Activated CD4-positive, alpha-beta T cell treated with anti-CD3 and anti-CD28 coated beads for 4 hours (primary cell): ENCODE data around the gene CNTNAP5.

ENCODE experiments used
- DNase-seq, 2 donors: peaks; one replicate each; pipeline ENCODE4 v3.0.0-alpha.2; 2020

CNTNAP5 gene

DNA sequence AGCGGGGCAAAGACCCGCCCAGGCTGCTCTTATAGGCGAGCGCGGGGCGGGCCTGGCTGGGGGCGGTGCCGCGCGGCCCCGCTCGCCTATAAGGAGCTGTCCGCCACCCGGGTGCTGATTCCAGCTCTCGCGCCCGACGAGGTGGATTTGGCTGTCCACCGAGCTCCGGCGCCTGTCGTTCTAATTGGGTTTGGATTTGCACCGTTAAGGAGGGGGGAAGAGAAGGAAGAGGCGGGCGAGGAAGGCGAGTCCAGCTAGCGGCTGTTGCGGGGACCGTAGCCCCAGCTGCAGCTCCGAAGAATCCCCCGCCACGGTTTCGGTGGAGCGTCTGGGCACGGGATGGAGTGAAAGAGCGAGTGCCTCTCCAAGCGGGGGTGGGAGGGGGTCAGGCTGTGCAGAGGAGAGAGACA, at the start of gene CNTNAP5:
CNTNAP5 (plus strand) TSS at position 117 of the 410 bp plus-strand sequence. CDS start 364 bp downstream, outside the sequence.
- no peak for DNase-seq

- no peak for DNase-seq
Measured at GRCh38 chr2:123976054-123976648, 48.9 kb upstream of the CNTNAP5 start.

DNA sequence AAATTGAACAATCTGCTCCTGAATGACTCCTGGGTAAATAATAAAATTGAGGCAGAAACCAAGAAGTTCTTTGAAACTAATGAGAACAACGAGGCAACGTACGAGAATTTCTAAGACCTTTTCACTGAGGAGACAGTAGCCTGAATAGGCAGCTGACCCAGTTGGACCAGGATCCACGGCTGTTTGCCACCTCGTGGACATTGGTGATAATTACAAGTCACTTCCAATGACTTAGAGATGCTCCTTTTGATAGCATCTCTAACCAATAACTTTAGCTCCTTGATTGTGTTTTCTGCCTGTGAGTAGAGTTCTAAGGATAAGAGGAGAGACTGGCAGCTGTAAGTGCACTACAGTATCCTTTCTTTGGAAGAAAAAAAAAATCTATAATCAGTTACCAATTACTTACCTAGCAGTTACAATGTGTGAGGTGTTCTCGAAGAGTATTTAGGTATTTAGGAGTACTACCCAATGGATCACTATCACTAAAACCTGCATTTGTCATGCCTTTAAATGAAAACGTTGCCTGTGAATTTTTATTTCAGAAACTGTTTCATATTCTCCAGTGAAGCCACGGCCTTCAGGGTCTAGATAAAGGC, 31.3 kb upstream of the CNTNAP5 start:
- DNase-seq = no peak

DNA sequence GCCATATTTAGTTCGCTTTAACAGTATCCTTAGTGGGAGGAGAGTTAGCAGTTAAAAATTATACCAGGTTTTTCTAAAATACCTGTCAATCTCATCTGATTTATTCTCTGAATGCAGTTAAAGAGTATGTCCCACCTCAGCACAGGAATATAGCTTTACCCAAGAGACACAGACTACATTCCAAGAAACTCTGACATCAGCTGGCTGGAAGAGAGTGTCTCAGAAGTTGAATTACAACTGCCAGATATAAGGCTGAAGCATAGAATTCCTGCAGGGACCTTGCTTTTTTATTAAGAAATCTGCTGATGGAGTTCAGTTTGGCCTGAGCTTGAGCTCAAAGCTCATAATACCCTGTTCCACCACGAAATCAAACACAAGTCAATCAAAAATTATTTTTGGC, 25.4 kb upstream of the CNTNAP5 start:
- DNase-seq = no peak

DNA sequence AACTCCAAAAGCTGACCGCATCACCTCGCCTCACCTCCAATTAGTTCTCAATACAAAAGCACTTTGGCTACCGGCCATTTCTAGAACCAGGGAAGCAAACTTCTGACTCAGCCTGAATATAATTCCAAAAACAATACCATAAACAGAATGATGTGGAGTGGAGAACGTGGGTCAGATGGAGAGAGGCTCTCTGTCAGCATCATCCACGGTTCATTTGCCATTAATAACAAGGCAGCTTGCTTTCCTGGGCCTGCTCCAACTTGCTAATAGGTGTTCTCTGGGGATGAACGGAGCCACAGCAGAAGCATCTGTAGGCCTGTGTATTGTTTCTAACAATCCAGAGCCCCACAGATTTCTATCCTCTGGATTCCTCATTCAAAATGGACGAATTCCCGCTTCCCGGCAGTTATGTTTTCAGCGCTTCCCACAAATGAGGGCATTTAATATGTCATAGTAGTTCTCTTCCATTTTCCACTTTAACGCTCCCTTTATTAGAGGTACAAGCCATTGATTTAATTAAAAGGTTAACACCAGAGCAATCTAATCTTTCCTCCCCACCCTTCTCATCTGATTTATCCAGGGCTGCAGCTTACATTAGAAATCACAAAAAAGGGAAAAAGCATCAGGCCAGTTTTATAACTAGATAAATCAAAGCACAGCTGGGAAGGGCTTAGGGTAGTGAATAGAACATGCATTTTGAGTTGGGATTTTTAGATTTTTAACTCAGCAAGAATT, 23.2 kb upstream of the CNTNAP5 start:
- DNase-seq = no peak

DNA sequence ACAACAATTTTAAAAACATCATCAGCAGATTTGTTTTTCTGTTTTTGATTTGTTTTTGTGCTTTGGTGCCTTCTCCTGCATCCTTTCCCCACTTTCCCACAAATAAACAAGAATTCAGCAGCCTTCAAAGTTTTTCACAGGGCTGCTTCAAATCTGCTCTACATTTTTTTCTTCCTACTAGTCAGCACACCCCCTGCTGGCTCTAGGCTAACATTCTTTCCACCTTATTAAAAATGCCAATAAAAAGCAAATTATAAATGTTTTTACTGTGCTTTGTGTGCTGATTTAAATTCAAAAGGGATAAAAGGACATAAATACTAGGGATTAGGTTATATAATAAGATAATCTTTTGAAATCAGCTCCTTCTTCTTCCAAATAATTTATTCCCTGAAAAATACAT, 6.2 kb upstream of the CNTNAP5 start:
- no peak for DNase-seq

GRCh38 chr2:124024561-124025170, 421 bp upstream of the CNTNAP5 start:
- no peak for DNase-seq

DNA sequence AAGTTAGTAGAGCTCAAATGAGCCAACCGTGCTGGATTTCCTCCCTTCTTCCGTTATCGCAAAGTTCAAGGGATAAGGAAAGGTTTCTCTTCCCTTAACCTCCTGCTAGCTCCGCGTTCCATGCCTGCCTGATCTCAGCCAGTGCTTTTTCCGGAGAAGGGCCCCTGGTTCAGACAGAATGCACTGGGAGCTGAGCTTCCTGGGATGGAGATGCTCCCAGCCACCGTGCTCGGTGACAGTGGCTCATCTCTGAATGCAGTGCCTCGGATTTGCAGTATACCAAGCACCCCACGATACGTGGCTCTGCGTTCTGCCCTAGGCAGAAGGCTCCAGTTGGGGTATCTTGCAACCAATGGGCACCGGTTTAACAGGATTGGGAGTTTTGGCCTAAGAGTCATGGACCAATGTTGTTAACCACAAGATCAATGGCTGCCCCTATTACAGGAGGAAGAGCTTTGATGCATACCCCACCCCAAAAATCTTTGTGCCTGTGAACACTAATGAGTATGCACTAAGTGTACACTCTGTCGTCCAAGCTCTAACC, 876 bp downstream of the CNTNAP5 start:
- DNase-seq = no peak

DNA sequence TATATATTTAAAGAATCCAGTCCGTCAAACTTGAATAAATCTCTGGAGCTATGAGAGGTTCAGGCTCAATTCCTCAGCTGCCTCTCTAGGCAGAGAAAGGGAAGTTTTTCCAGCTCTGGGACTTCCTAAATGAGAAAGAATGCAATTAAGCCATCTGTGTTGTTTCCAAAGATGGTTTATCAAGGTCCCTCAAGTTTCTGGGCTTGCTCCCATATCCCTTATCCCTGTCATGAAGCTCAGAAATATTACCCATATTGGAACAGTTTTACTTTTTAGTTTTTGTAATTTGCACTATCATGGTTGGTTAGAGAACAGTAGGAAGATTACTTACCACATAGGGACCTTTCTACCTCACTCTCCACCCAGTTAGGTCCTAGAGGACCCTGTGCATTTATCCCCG, 1.4 kb downstream of the CNTNAP5 start:
- DNase-seq = no peak

DNA sequence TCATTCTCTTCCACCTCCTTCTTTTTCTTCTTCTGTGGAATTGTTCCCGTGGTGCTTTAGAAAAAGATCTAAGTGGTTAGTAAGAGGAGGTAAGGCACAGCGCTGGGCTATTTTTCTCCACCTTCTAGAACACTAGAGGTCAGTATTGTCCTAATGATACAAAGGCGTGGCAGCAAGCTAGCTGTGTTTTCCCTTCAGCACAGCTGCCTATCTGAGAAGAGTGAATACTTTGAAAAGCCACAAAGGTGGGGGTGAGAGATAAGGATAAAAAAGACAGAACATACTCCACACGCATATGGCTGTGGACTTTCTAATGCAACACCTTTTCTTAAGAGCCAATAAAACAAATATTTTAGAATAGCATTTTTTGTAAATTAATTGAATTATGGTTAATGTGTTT, 2.1 kb downstream of the CNTNAP5 start:
- no peak for DNase-seq

- no peak for DNase-seq
Measured at GRCh38 chr2:124032799-124033198, 7.7 kb downstream of the CNTNAP5 start.

- no peak for DNase-seq
Measured at GRCh38 chr2:124034265-124034664, 9.2 kb downstream of the CNTNAP5 start.

DNA sequence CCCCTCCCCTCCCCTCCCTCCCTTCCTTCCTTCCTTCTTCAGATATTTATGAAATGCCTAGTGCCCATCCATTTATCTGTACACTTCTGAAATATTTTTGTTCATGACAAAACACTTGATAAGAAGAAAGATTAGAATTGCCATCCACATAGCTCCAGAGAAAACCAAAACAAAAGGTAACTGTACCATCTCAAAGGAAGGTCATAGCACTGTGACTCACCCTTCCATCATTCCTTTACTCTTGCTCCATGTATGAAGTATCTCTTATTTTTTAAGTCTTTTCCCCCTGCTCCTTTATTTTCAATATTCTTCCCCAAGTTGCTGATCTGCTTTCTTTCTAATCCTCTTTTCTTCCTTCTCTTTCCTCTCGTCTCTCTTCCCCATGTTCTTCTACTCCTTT, 9.9 kb downstream of the CNTNAP5 start:
- DNase-seq = no peak

DNA sequence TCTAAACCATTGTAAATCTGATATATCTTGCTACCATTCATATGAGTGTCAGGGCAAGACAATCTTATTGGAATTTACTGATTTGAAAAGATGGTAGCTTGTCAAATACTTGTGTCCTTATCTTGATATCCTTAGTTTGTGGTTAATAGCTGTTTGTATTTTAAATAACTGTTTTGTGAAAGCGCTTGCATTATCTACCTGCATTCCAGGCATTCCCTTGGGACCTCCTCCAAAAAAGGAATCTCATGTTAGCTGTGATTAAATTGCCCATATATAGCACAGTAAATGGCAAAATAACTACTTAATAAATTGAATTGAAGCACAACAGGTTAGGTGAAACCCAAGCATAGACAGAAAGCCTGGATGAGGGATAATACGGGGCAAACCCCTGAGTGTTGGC, 13.9 kb downstream of the CNTNAP5 start:
- DNase-seq = no peak

- no peak for DNase-seq
Measured at GRCh38 chr2:124039762-124040291, 14.7 kb downstream of the CNTNAP5 start.

- DNase-seq = no peak
Measured at GRCh38 chr2:124045894-124046293, 20.8 kb downstream of the CNTNAP5 start.

- no peak for DNase-seq
Measured at GRCh38 chr2:124046332-124046731, 21.2 kb downstream of the CNTNAP5 start.

DNA sequence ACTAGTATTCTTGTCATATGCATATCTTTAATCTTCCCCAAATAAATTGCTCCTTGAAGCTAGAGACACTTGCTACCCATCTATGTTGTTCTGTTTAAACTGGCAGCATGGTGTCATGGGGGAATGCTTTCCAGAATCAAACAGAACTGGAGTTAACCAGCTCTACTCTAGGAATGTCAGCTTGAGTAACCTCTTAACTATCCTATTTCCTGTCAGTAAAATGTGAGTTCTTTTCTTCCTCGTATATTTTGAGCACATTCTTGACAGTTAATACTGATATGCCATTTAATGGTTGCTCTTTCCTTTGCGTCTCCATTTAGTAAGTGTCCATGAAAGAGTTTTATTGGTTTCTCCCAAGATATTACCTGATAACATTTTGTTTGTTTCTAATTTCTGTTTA, 23.0 kb downstream of the CNTNAP5 start:
- no peak for DNase-seq

GRCh38 chr2:124048664-124049063, 23.6 kb downstream of the CNTNAP5 start:
- no peak for DNase-seq

- no peak for DNase-seq
Measured at GRCh38 chr2:124049136-124049535, 24.0 kb downstream of the CNTNAP5 start.

GRCh38 chr2:124050833-124051497, 25.9 kb downstream of the CNTNAP5 start:
- no peak for DNase-seq

DNA sequence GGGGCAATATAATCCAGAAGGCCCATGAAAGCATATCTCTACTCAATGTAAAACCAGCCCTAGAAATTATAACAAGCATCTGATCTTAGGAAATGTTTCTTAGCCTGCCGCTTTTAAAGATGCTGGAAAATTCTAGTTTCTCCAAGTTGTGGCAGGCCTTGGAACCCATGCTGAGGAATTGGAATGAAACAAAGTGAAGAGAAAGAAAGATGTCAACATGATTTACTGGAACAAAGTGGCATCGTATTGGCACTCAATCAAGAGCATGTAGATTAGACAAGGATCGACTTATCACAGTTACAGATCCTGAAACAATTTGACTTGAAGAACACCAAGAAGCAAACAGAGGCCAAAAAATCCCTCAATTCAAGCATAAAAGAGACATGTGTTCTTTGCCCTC, 28.7 kb downstream of the CNTNAP5 start:
- no peak for DNase-seq

- DNase-seq = no peak
Measured at GRCh38 chr2:124063596-124063995, 38.5 kb downstream of the CNTNAP5 start.
